Measurements from ENCODE around the gene PADI2.

DNA sequence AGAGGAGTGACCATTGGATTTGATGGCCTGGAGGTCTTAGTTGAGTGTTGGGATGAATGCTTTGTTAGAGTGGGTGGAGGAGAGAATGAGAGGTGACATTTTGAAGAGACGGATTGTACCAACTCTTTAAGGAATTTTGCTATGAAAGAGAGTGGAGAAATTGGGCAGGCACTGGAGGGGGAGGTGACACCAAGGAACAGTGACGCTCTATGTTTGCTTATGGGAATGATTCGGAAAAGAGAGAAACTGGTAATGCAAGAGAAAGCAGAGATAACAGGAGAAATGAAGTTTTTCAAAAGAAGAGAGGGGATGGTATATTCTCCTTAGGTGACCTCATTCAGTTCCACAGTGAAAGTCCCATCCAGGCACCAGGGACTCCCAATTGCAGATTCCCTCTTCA lies 24.5 kb upstream of the PADI2 start:
- TF ChIP-seq, protein P1, sequence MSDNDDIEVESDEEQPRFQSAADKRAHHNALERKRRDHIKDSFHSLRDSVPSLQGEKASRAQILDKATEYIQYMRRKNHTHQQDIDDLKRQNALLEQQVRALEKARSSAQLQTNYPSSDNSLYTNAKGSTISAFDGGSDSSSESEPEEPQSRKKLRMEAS (IDR thresholded peaks at IDR 0.05): no peak
- TF ChIP-seq, protein P2, sequence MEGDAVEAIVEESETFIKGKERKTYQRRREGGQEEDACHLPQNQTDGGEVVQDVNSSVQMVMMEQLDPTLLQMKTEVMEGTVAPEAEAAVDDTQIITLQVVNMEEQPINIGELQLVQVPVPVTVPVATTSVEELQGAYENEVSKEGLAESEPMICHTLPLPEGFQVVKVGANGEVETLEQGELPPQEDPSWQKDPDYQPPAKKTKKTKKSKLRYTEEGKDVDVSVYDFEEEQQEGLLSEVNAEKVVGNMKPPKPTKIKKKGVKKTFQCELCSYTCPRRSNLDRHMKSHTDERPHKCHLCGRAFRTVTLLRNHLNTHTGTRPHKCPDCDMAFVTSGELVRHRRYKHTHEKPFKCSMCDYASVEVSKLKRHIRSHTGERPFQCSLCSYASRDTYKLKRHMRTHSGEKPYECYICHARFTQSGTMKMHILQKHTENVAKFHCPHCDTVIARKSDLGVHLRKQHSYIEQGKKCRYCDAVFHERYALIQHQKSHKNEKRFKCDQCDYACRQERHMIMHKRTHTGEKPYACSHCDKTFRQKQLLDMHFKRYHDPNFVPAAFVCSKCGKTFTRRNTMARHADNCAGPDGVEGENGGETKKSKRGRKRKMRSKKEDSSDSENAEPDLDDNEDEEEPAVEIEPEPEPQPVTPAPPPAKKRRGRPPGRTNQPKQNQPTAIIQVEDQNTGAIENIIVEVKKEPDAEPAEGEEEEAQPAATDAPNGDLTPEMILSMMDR (IDR thresholded peaks at IDR 0.05; ENCODE audit: control extremely low read depth in 1 of 3, insufficient read depth in 1 of 3, low read depth in 1 of 3, low read length in 3 of 3): no peak
- TF ChIP-seq TAF1 (IDR thresholded peaks at IDR 0.05; ENCODE audit: low read depth, low read length) (no peak), CEBPB (IDR thresholded peaks at IDR 0.05; ENCODE audit: low read depth, low read length) (no peak), EZH2 (IDR thresholded peaks at IDR 0.05; ENCODE audit: low read depth, low read length, severe bottlenecking) (no peak), GABPA (IDR thresholded peaks at IDR 0.05; ENCODE audit: borderline replicate concordance, insufficient read depth, low read length) (no peak), RAD21 (IDR thresholded peaks at IDR 0.05 in 1 of 2, conservative IDR thresholded peaks at IDR 0.05 in 1 of 2; ENCODE audit: low read depth in 2 of 2, low read length in 2 of 2) (no peak), POLR2A (IDR thresholded peaks at IDR 0.05; ENCODE audit: control extremely low read depth in 1 of 2, low read depth in 2 of 2, low read length in 2 of 2) (no peak), FOSL1 (IDR thresholded peaks at IDR 0.05; ENCODE audit: insufficient read depth, low read depth, low read length) (no peak), BRCA1 (IDR thresholded peaks at IDR 0.05; ENCODE audit: low read depth, low read length) (no peak), RFX5 (IDR thresholded peaks at IDR 0.05; ENCODE audit: borderline replicate concordance, low read depth, low read length) (no peak)
